SJSA1 (cell line): Measurements from ENCODE around the gene LRMDA. TPM values are rescaled to one million over a fixed set of nuclear protein-coding genes. Genes with fewer than 3 reads are reported as not detected.

Source experiments
- DNase-seq, 2 experiments: peaks; one replicate each; pipeline ENCODE4 v3.0.0-alpha.2; 2015 to 2020; ENCODE audit warnings: low spot score in 2 of 2, low read depth in 1 of 2
- H3K27ac ChIP-seq: fragments of 250-450 bp; sonication (Bioruptor Pico); 2 replicates; pipeline ENCODE4 v1.5.1; 2020; ENCODE audit warnings: mild to moderate bottlenecking, moderate library complexity
- H3K27me3 ChIP-seq: fragments of 250-450 bp; sonication (Bioruptor Pico); replicated peaks from 2 replicates; pipeline ENCODE4 v1.5.1; 2020; ENCODE audit warnings: mild to moderate bottlenecking, moderate library complexity
- H3K36me3 ChIP-seq: fragments of 250-450 bp; sonication (Bioruptor Pico); 2 replicates; pipeline ENCODE4 v1.5.1; 2020; ENCODE audit warnings: mild to moderate bottlenecking
- H3K4me1 ChIP-seq: fragments of 250-450 bp; sonication (Bioruptor Pico); replicated peaks from 2 replicates; pipeline ENCODE4 v1.6.1; 2021; ENCODE audit warnings: mild to moderate bottlenecking
- H3K4me3 ChIP-seq: fragments of 250-450 bp; sonication (Bioruptor Pico); 2 replicates; pipeline ENCODE4 v1.5.1; 2020; ENCODE audit warnings: mild to moderate bottlenecking
- H3K9me3 ChIP-seq: fragments of 250-450 bp; sonication (Bioruptor Pico); replicated peaks from 2 replicates; pipeline ENCODE4 v1.5.1; 2020; ENCODE audit warnings: mild to moderate bottlenecking
- total RNA-seq: library from RNA; depleted of rRNA; stranded (reverse); fragments of >200 nt; shearing (Covaris generic); gene quantifications from 2 replicates; pipeline ENCODE4 v1.2.3, GENCODE V29; 2014

Gene LRMDA
- total RNA-seq, 1 experiment from 2014 or later = not detected

- Histone ChIP-seq H3K27ac (no peak overlapping the region), H3K4me3 (no peak overlapping the region), H3K9me3 (no peaks in the 10 kb centered on the region), H3K4me1 (no peaks in the 10 kb centered on the region), H3K36me3 (no peaks in the 10 kb centered on the region), H3K27me3 (no peaks in the 10 kb centered on the region)
- no peak for DNase-seq
These were observed 973.1 kb downstream of the LRMDA start for GRCh38 chr10:76404531-76404930.

GRCh38 chr10:76405922-76406321 is 974.5 kb downstream of the LRMDA start:
- Histone ChIP-seq H3K4me1 (no peaks in the 10 kb centered on the region), H3K27me3 (no peaks in the 10 kb centered on the region), H3K4me3 (no peak overlapping the region), H3K9me3 (no peaks in the 10 kb centered on the region), H3K36me3 (no peaks in the 10 kb centered on the region), H3K27ac (no peak overlapping the region)
- DNase-seq = no peak

- H3K4me1 ChIP-seq = no peaks in the 10 kb centered on the region
- no peaks in the 10 kb centered on the region for H3K36me3 ChIP-seq
- no peak for DNase-seq
These were observed 977.2 kb downstream of the LRMDA start for GRCh38 chr10:76408646-76409045.

GRCh38 chr10:76411729-76412435 is 980.5 kb downstream of the LRMDA start:
- no peak for DNase-seq
- Histone ChIP-seq H3K36me3 (no peaks in the 10 kb centered on the region), H3K9me3 (no peaks in the 10 kb centered on the region), H3K27me3 (no peaks in the 10 kb centered on the region), H3K27ac (no peak overlapping the region), H3K4me3 (no peak overlapping the region), H3K4me1 (no peaks in the 10 kb centered on the region)

More at GRCh38 chr10:76408646-76409045, 977.2 kb downstream of the LRMDA start:
- no peaks in the 10 kb centered on the region for H3K9me3 ChIP-seq
- H3K27me3 ChIP-seq = no peaks in the 10 kb centered on the region
- no peak overlapping the region for H3K4me3 ChIP-seq
- H3K27ac ChIP-seq = no peak overlapping the region

- H3K36me3 ChIP-seq = no peaks in the 10 kb centered on the region
- H3K4me1 ChIP-seq = no peaks in the 10 kb centered on the region
- no peak overlapping the region for H3K4me3 ChIP-seq
- no peaks in the 10 kb centered on the region for H3K9me3 ChIP-seq
- H3K27me3 ChIP-seq = no peaks in the 10 kb centered on the region
- H3K27ac ChIP-seq = no peak overlapping the region
- DNase-seq = no peak
These were observed 984.1 kb downstream of the LRMDA start for GRCh38 chr10:76415554-76415953.

- Histone ChIP-seq H3K27ac (no peak overlapping the region), H3K4me3 (no peak overlapping the region), H3K27me3 (no peaks in the 10 kb centered on the region), H3K36me3 (no peaks in the 10 kb centered on the region), H3K9me3 (no peaks in the 10 kb centered on the region), H3K4me1 (no peaks in the 10 kb centered on the region)
- no peak for DNase-seq
These were observed 985.2 kb downstream of the LRMDA start for GRCh38 chr10:76416642-76417041.

GRCh38 chr10:76420725-76421124 is 989.3 kb downstream of the LRMDA start:
- Histone ChIP-seq H3K27ac (no peak overlapping the region), H3K9me3 (no peaks in the 10 kb centered on the region), H3K4me1 (no peaks in the 10 kb centered on the region), H3K4me3 (no peak overlapping the region), H3K36me3 (no peaks in the 10 kb centered on the region), H3K27me3 (no peaks in the 10 kb centered on the region)
- no peak for DNase-seq

- H3K27ac ChIP-seq = no peak overlapping the region
- no peak for DNase-seq
- no peaks in the 10 kb centered on the region for H3K27me3 ChIP-seq
- no peaks in the 10 kb centered on the region for H3K36me3 ChIP-seq
- H3K4me1 ChIP-seq = no peaks in the 10 kb centered on the region
- H3K4me3 ChIP-seq = no peak overlapping the region
- H3K9me3 ChIP-seq = no peaks in the 10 kb centered on the region
These were observed 991.3 kb downstream of the LRMDA start for GRCh38 chr10:76422769-76423168.

GRCh38 chr10:76428551-76429367 is 997.3 kb downstream of the LRMDA start:
- Histone ChIP-seq H3K27ac (peak overlapping the region; percentile 60), H3K9me3 (no peaks in the 10 kb centered on the region), H3K36me3 (no peaks in the 10 kb centered on the region), H3K4me1 (peaks cover 40% of the 10 kb centered on the region), H3K4me3 (no peak overlapping the region), H3K27me3 (no peaks in the 10 kb centered on the region)
- DNase-seq = peak; percentile 70 to 75

- no peak overlapping the region for H3K4me3 ChIP-seq
- DNase-seq = no peak
- H3K36me3 ChIP-seq = no peaks in the 10 kb centered on the region
- H3K4me1 ChIP-seq = peaks cover 40% of the 10 kb centered on the region
- H3K9me3 ChIP-seq = no peaks in the 10 kb centered on the region
- H3K27ac ChIP-seq = peak overlapping the region; percentile 60; the same call in 1 of the 2 replicates
- no peaks in the 10 kb centered on the region for H3K27me3 ChIP-seq
These were observed 998.1 kb downstream of the LRMDA start for GRCh38 chr10:76429368-76430060.

GRCh38 chr10:76430061-76430645 is 998.7 kb downstream of the LRMDA start:
- Histone ChIP-seq H3K4me1 (peaks cover 40% of the 10 kb centered on the region), H3K27me3 (no peaks in the 10 kb centered on the region), H3K4me3 (no peak overlapping the region), H3K36me3 (no peaks in the 10 kb centered on the region), H3K9me3 (no peaks in the 10 kb centered on the region), H3K27ac (no peak overlapping the region)
- DNase-seq = no peak

GRCh38 chr10:76432016-76433012 is 1000.9 kb downstream of the LRMDA start:
- Histone ChIP-seq H3K27me3 (no peaks in the 10 kb centered on the region; the same call in 1 of the 2 replicates), H3K4me1 (peaks cover 40% of the 10 kb centered on the region), H3K36me3 (no peaks in the 10 kb centered on the region), H3K9me3 (no peaks in the 10 kb centered on the region), H3K4me3 (no peak overlapping the region), H3K27ac (peak overlapping the region; percentile 47)
- peak; percentile 62 to 69 for DNase-seq
